ENCODE measurements around the gene ARHGEF26.

Gene ARHGEF26

DNA sequence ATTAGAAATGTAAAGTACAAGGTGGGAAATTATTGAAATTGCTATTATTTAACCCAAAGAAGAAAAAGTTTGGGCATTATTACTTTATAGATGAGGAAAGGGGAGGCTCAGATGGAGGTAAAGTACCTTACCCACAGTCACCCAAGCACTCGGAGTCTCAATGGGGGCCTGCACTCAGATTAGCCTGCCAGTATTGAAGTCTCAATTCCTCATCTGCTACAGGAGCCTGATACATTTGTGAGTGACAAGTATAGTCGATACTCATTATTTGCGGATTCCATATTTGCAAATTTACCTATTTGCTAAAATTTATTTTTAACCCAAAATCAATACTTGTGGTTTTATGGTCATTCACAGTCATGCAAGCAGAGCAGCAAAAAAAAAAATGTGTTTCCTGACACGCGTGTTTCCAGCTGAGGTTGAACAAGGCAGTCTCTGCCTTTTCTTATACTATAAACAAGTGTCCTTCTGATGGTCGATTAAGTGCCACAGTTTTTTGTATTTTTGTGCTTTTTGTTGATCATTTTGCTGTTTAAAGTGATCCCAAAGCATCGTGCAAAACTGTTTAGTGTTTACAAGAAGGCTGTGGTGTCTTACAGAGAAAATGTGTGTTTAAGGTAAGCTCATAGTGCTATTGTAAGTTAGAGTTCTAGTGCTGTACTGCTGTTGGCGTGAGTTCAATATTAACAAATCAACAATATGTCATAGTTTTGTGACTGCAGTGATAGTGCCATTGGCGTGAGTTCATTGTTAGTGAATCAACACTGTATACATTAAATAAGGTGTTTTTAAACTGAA, 48.0 kb downstream of the ARHGEF26 start:
- DNase-seq, result no peak

DNA sequence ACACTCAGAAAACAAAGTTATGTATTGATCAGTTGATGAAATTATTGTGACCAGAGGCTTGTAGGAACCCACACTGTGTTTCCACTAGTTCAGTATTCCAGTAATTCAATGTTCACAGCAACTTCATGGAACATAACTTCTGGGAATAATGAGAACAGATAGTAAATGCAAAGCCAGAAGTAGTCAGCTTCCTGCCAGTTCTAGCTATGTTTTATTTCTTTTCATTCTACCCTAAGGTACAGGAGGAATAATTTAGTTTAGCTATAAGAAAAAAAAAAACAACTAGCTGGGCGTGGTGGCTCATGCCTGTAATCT, 48.6 kb downstream of the ARHGEF26 start:
- no peak for DNase-seq

DNA sequence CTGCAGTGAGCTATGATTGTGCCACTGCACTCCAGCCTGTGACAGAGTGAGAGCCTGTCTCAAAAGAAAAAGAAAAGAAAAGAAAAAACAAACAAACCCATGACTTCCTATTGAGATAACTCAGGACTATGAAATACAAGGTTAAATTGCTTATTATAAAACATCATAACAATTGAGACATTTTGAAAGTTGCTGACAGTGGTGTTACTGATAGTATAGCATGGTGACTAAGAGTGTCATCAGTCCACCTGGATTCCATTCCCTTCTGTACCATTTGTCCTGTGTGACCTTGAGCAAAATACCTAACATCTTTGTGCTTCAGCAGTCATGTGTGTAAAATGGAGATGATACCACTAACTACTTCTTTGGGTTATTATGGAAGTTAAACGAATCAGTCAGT, 49.1 kb downstream of the ARHGEF26 start:
- no peak for DNase-seq

DNA sequence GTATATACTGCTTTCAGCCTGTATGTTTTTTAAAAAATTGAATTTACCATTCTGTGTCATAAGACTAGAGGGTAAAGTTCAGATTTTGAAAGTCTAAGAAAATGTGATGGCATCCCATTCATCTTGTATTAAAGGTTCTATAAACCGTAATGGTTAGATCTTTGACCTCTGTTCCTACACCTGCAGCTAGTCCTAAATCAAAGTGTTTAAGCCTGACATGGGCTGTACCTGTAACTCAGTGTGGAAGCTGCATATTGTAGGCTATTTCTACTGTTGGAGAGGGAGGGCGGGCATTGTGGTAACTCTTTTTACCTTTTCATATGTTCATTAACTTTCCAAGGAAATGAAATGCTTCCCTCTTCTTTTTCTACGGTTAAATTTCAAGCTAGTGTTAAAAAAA, 53.9 kb downstream of the ARHGEF26 start:
- no peak for DNase-seq

DNA sequence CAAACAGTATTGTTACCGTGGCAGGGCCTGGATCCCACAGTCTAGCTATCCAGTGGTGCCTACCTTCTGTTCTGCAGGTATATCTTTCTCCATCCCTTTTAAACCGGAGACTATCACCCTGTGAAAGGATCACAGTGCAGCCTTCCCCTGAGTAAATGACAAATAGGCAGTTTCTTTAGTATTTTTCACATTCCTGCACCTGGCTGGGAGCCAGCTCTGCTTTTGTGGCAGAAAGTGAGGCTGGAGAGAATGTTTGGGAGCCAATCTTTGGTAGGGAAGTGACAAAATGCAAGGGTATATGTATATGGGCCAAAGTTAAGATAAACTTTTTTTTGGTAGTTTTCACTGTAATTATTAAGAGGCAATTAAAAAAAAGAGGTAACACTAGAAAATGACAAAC, 54.8 kb downstream of the ARHGEF26 start:
- no peak for DNase-seq

DNA sequence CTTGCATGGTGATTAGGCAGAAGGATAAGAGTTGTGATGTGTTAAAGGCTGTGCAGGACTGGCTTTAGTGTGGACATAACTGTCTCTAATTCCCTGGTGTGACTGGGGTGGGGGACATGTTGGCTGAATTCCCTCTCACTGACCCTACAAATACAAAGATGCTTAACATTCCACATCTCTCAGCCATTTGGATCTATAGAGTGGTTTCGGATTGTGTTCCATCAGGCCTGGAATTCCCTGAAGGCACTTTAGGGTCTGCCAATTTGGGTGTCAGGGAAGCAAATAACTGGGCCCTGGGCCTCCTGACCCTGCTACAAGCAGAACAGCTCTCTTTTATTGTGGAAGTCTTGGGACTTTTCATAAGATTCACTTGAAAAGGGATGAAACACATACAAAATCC, 56.2 kb downstream of the ARHGEF26 start:
- no peak for DNase-seq

DNA sequence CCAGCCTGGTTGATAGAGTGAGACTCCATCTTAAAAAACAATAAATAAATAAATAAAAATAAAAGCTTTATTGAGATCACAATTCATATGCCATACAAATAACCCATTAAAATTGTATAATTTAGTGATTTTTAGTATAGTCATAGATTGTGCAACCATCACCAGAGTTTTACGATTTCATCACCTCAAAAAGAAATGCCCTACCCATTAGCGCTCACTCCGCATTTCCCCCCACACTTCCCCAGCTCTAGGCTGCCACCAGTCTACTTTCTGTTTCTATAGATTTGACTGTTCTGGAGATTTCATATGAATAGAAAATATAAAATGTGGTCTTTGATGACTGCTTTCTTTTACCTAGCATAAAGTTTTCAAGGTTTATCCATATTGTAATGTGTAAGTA, 57.0 kb downstream of the ARHGEF26 start:
- DNase-seq, result no peak

DNA sequence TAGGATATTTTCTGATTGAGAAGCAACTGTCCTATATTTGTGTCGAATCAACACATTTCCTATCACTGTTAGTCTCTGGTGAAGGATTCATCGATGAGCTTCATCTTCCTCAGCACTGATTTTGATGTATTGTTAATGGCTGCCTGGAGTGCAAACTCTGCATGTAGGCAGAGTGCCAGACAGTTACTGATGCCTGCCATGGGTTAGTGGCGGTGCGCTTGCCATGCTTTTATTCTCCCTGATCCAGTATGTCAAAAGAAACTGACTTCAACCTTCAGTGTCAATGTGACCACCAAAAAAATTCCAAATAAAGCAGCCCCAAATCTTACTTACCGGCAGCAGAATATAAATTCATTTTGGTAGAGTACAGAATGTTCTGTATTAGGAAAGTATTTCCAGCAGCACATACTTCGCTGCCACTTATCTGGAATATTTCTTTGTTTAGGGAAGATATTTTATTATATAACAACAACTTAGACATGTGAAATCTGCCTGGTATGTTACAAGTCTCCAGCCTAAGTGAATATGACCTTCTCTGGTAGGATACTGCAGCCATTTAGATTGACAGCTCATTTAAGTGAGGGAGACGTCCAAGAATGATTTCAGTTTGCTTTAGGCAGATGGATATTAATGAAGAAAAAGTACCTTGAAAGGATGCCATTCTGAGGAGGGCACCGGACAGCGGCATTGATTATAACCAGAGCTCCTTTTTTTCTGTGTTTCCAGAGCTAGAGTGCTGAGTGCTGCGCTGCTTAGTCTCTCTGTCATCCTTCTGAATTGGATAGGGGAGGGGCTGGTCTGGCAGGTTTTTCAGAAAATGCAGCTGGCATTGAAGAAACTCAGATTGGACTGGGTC, 59.9 kb downstream of the ARHGEF26 start:
- no peak for DNase-seq

DNA sequence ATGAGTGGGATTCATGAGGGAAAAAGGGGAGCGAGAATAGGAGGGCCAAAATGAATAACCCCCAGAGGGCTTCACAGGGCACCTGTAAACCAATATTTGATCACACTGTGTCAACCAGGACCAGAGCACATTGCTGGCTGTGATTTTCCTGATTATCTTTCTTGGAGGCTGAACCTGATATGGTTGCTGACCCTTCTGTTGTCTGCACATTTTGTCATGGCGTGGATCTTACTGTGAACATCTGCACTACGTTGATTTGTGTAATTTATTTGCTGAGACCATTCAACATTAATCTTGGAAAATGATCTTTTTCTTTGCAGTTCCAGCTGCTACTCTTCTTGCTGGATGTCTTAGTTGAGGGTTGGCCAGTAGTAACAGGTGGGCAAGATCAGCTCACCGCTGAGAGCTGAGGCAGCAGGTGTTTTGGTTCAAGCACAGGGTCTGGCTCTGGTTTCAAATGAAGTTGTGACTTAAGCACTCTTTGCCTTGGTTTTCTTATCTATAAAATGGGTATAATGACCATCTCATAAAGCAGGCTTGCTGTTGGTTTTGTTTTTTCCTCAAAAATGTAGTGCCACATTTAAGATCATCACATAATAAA, 61.2 kb downstream of the ARHGEF26 start:
- DNase-seq, result no peak

DNA sequence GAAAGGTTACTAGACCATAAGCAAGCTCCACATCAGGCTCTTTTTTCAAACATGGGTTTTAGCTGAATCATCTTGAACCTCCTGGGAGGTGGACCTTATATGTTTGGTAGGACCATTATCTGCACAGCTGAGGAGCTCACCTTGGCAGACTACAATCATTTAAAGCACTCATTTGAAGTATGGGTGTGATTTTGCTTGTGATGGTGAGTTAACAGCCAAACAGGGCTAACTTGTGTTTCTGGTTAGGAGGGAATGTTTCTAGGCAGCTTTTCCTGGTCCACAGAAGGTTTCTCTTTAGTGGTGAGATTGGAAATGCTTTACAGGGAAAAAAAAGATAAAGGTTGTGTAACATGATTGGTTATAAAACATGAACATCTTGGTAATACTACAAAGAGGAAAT, 61.8 kb downstream of the ARHGEF26 start:
- DNase-seq, result no peak

DNA sequence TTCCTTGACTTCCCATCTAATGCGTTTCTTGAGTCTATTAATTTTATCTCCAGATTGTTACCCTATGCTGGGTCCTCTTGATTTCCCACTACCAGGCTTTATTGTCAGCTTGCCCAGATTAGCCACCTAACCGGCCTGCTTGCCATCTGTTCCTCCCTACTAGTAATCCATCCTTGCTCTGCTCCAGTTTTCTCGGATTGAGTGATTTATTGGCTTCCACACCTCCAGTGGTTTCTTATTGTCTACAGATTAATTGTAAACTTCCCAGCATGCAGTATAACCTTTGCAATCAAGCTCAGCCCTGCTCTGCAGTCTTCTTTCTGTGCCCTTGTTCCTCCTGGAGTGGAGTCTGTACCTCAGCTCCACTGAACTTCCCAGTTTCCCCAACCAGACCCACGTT, 63.4 kb downstream of the ARHGEF26 start:
- no peak for DNase-seq

DNA sequence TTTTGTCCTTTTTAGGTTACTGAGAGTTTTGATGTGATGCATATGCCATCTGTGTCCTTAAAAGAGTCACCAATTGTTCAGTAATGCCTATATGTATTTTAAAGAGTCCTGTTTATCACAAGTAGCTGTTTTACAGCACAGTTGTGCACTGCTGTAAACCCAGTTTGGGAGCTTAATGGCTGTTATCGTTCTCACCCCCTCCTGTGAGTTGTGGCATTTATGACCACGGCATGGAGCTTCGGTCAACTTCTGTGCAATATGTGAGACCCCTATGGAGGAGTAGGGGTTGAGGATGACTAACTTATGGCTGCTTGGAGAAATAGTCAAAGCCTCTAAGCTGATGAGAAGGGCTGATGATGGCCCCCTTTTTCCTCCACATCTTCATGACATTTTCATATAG, 67.2 kb downstream of the ARHGEF26 start:
- DNase-seq, result no peak

DNA sequence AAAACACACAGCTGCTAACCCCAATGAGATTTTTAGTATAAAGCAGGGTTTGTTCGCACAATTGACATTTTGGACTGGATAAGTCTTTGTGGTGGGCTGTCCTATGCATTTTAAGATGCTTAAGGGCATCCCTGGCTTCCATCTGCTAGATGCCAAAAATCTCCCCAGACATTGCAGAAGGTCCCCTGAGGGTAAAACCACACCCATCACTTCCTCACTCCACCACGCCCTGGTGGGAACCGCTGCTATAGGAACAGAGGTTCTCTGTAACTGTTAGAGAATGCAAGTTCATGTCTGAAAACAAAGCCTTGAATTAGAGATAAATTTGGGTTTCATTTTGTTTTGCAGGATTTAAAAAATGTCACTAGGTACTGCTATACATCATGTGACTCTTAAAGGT, 67.7 kb downstream of the ARHGEF26 start:
- DNase-seq, result no peak

DNA sequence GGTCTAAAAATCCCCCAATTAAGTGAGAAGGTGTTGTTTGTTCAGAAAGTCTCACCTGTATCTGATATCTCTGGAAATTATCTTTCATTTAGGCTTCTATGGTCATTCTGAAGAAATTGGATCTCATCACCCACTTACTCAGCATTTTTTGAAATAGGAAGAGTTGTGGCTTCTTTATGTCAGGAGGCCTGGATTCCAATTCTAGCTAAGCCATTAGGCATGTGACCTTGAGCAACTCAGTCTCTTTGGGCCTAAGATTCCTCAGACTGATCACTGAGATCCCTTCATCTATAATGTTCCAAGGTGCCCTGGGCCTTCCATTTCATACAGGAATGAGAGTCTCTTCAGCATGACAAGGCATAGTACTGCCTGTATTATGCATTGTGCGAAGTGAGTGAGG, 70.3 kb downstream of the ARHGEF26 start:
- no peak for DNase-seq

DNA sequence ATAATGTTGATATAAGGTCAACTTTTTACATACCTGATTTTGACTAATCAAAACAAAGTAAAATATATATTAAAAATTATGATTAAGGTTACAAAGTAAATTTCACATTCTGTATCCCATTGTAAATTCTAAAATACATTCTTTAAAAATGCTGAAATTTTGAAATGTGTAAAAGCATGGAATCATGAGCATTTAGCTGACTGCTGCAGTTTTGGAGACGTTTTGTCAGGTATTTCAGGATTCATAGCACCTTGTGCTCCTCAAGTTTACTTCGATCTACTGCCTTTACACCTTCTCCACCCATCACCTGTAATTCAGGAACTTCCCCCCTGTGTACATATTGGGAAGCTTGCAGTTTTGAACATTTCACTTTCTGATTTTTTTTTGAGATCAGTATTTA, 71.0 kb downstream of the ARHGEF26 start:
- no peak for DNase-seq

DNA sequence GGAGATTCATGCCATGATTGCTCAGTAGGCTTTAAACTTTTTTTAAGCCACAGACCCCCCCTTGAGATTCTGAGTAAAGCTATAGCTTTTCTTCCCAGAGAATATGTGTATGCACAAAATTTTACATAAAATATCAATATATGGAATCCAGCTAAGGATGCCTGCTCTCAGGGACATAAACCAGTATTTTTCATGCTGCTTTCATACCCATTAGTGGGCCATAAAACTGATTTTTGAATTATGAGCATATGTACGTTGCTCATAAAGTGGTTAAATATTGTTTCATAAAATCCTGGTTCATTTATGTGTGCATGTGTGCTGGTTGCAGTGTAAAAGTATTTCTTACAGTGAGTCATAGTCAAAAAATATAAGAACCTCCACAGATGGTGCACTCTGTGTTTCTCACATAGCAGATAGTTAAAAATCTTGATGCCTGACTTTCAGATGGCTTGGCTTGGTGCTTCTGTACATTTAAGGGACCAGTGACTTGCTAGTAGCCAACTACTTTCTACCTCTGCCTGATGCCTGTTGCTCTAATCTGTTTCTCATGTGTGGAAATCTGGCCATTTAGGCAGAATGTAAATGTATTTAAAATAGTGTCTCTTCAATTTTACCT, 71.9 kb downstream of the ARHGEF26 start:
- DNase-seq, result no peak

DNA sequence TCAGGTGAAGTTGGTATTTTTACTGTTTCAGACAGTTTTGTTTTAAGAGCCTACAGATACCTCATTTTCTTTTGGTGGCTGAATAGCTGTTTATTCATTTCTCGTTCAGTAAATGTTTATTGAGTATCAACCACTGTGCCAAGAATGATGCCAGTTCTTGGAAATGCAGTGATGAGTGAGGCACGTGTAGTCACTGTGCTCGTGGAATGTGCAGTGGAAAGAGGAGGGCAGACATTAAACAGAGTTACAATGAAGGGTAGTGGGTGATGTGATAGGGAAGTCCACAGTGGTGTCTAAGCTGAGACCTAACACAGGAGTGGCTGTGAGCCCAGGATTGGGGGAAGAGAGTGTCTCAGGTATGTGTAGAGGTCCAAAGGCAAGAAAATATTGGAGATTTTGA, 73.7 kb downstream of the ARHGEF26 start:
- DNase-seq, result no peak

DNA sequence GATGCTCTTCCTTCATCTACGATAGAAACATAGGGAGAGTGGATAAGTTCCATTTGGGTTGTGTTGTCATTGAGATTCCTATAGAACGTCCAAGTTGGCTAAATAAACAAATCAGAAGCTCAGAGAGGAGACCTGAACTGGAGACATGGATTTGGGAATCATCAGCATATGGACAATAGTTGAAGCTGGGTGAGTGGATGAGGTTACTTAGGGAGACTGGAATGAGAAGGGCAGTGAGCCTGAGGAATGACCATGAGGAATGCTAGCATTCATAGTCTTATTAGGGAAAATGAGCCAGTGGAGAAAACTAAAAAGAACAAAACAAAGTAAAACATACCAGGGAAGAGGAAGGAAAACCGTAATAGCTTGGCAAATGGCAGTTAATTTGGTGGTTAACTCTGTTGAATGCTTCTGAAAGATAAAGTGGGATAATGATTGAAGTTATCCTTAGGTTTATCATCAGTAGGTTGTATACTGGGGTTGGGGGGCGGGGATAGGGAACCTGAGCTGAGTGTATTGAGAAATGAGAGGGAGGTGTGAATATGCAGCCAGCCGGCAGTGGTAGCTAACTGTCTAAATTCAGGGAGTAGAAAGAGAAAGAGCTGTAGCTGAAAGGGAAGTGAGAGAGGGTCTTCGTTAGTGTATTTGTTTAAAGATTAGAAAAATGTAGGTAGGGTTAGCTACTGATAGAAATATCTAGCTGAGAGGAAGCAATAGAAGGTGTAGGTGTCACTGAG, 74.6 kb downstream of the ARHGEF26 start:
- DNase-seq, result no peak

DNA sequence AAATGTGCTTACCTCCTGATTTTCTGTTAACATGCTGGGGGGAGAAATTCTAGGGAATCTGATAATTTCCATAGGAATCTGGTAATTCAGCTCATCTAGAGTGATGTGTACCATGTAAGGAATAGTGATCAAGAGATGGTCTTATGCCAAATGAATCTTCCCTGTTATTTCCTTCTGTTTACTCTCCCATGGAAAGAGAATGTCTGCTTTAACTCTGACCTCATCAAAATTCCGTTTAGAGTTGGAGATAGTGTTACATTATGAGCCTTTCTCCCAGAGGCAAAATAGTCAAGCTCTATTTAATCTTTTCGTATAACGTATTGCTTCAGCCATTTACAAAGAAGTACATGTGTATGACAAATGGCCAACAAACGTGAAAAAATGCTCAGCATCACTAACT, 76.6 kb downstream of the ARHGEF26 start:
- DNase-seq, result no peak

DNA sequence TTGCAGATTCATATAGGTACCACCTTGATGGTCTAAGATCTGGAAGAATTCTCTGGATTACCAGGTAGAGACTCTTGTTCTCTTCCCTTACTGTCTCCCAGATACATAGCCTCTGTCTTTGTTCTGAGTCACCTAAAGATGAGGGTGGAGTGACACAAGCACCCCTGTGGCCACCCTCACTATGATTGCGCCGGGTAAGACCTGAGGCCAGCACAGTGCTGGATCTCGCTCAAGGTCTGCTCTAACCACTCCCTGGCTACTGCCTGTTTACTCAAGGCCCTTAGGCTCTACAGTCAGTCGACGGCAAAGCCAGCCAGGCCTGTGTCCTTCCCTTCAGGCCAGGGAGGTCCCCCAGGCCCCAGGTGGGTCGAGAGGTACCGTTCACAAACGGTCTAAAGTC, 88.3 kb downstream of the ARHGEF26 start:
- no peak for DNase-seq

DNA sequence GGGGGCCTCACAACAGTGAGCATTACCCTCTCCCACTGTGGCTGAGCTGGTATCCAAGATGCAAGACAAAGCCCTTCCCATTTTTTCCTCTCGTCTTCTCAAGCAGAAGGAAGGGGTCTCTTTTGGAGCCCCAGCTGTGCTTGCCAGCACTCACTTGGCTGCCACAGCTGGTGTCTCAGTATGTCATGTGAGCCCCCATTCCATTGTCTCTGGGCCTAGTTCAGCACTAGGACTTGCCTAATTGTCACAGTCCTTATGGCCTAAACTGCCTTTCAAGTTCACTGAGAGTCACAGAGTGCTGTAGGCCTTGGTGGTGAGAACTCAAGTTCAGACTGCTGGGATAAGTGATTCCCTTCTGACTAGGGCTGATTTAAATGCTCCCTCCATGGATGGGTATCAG, 89.8 kb downstream of the ARHGEF26 start:
- DNase-seq, result no peak

DNA sequence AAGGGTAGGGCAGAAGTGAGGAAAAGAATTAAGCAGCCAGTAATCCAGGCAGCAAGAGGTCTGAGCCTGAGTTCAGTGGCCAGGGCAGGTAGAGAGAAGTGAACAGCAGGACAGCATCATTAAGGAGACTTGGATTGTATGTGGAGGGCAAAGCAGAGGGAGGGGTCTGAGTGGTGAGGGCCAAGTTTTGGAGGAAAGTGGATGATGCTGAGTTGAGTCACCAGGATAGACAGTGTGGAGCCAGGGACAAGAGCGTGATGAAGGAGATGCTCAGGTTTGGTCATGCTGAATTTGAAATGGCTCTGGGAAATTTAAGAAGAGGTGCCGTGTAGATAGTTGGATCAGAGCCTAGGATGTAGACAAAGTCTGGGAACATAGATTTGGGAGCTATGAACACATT, 93.1 kb downstream of the ARHGEF26 start:
- no peak for DNase-seq

DNA sequence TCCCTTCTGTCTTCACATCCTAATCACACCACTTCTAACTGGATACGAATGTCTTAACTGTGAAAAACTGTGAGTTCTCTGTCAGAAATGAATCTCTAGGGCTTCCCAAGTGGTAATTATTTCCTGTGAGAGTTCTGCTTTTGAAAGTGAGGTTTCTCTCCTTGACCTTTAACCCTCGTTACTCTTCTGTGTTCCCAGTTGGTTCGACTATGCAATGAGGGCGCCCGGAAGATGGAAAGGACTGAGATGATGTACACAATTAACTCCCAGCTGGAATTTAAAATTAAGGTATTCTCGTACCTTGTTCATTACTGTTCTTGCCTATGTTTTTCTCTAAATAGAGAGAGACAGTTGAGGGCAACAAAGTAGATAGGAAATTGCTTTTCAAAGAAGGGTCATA, 96.5 kb downstream of the ARHGEF26 start:
- DNase-seq, result no peak
